IMR-90 (cell line): ENCODE results near the gene NUDT19. TPM values are rescaled to one million over a fixed set of nuclear protein-coding genes. Genes with fewer than 3 reads are reported as not detected.
A peak's percentile ranks its signal among the peaks of the same experiment; 100 is the strongest.

Experiments used
- ATAC-seq: fragments of 200-7000 bp; cut with Tn5 transposase; 2 replicates; pipeline ENCODE4 v1.9.1; 2020; ENCODE audit warnings: low read depth, mild to moderate bottlenecking, moderate library complexity
- BruUV-seq: library from RNA; stranded (reverse); fragments of 400-500 nt; replicated peaks from 2 replicates; lab custom pipeline; 2021; lab: Mats Ljungman, UMichigan
- CTCF ChIA-PET: fragments of 300-600 bp; formaldehyde crosslinking; extraction: SDS; loops from one replicate; lab custom pipeline; 2021; ENCODE audit warnings: antibody characterized with exemption; lab: Yijun Ruan, JAX
- POLR2A ChIA-PET: fragments of 300-600 bp; sonication (Branson Sonifier 250); formaldehyde crosslinking; loops from one replicate; lab custom pipeline; 2022; ENCODE audit warnings: antibody characterized with exemption; ENCODE audit not compliant: unreplicated experiment; lab: Charles Lee
- DNase-seq: peaks from one replicate; pipeline ENCODE4 v3.0.0; 2013
- H2AFZ ChIP-seq: replicated peaks from 2 replicates; pipeline ENCODE3; 2013; ENCODE audit warnings: low read length, mild to moderate bottlenecking; ENCODE audit not compliant: poor library complexity
- H2AK5ac ChIP-seq: 2 replicates; pipeline ENCODE4 v1.6.1; 2013; ENCODE audit warnings: low read depth, low read length, inconsistent platforms
- H2AK9ac ChIP-seq: replicated peaks from 2 replicates; pipeline ENCODE3; 2013; ENCODE audit warnings: mild to moderate bottlenecking, low read depth, low read length, moderate library complexity; ENCODE audit not compliant: poor library complexity
- H2BK120ac ChIP-seq: 2 replicates; pipeline ENCODE4 v1.6.1; 2013; ENCODE audit warnings: low read depth, low read length, inconsistent platforms
- H2BK15ac ChIP-seq: 3 replicates; pipeline ENCODE4 v1.6.1; 2013; ENCODE audit warnings: low read depth, low read length, inconsistent platforms
- H2BK20ac ChIP-seq: 2 replicates; pipeline ENCODE4 v1.6.1; 2013; ENCODE audit warnings: low read depth, mild to moderate bottlenecking, inconsistent platforms, low read length, moderate library complexity
- H2BK5ac ChIP-seq: 2 replicates; pipeline ENCODE4 v1.6.1; 2013; ENCODE audit warnings: mild to moderate bottlenecking, low read depth, low read length, inconsistent platforms; ENCODE audit not compliant: poor library complexity, severe bottlenecking
- H3K14ac ChIP-seq: replicated peaks from 2 replicates; pipeline ENCODE4 v1.6.1; 2013; ENCODE audit warnings: low read depth, low read length, inconsistent platforms
- H3K18ac ChIP-seq: 2 replicates; pipeline ENCODE4 v1.6.1; 2013; ENCODE audit warnings: low read depth, low read length, control low read depth
- H3K23ac ChIP-seq: 2 replicates; pipeline ENCODE4 v1.6.1; 2013; ENCODE audit warnings: low read depth, low read length, inconsistent platforms
- H3K27ac ChIP-seq: 2 replicates; pipeline ENCODE4 v1.5.1; 2013; ENCODE audit warnings: mild to moderate bottlenecking, control low read depth, low read length; ENCODE audit not compliant: insufficient read depth
- H3K27me3 ChIP-seq: 2 replicates; pipeline ENCODE4 v1.6.1; 2013; ENCODE audit warnings: low read length; ENCODE audit not compliant: control insufficient read depth, insufficient read depth
- H3K36me3 ChIP-seq: 2 replicates; pipeline ENCODE4 v1.6.1; 2013; ENCODE audit warnings: low read length, mixed read lengths; ENCODE audit not compliant: control insufficient read depth, insufficient read depth
- H3K4ac ChIP-seq: 2 replicates; pipeline ENCODE4 v1.6.1; 2013; ENCODE audit warnings: low read depth, low read length, inconsistent platforms
- H3K4me1 ChIP-seq: 2 replicates; pipeline ENCODE4 v1.6.1; 2013; ENCODE audit warnings: low read length, mixed read lengths; ENCODE audit not compliant: control insufficient read depth, insufficient read depth
- H3K4me2 ChIP-seq: 2 replicates; pipeline ENCODE4 v1.6.1; 2013; ENCODE audit warnings: low read depth, mild to moderate bottlenecking, control low read depth, low read length, moderate library complexity
- H3K4me3 ChIP-seq: 2 replicates; pipeline ENCODE4 v1.5.1; 2013; ENCODE audit warnings: low read depth, mild to moderate bottlenecking, control low read depth, low read length, moderate library complexity; ENCODE audit not compliant: insufficient read depth
- H3K56ac ChIP-seq: 2 replicates; pipeline ENCODE4 v1.6.1; 2013; ENCODE audit warnings: low read length, inconsistent platforms; ENCODE audit not compliant: insufficient read depth; ENCODE audit errors: extremely low read depth
- H3K79me1 ChIP-seq, 2 experiments: 2 replicates each; pipeline ENCODE4 v1.6.1; 2013; ENCODE audit warnings: low read length in 2 of 2, inconsistent platforms in 1 of 2, low read depth in 1 of 2
- H3K9ac ChIP-seq: 2 replicates; pipeline ENCODE4 v1.6.1; 2013; ENCODE audit warnings: low read depth, low read length, control low read depth
- H3K9me1 ChIP-seq: 2 replicates; pipeline ENCODE4 v1.6.1; 2013; ENCODE audit warnings: low read length, inconsistent platforms; ENCODE audit not compliant: insufficient read depth
- H3K9me3 ChIP-seq: 2 replicates; pipeline ENCODE4 v1.6.1; 2013; ENCODE audit warnings: low read length; ENCODE audit not compliant: control insufficient read depth, insufficient read depth
- H4K20me1 ChIP-seq: 2 replicates; pipeline ENCODE4 v1.6.1; 2013; ENCODE audit warnings: low read length, inconsistent platforms; ENCODE audit not compliant: insufficient read depth
- H4K5ac ChIP-seq: 2 replicates; pipeline ENCODE4 v1.6.1; 2013; ENCODE audit warnings: mild to moderate bottlenecking, low read depth, low read length, control low read depth
- H4K8ac ChIP-seq, 2 experiments: 2 replicates each; pipeline ENCODE4 v1.6.1; 2013; ENCODE audit warnings: low read depth in 2 of 2, low read length in 2 of 2, control low read depth in 1 of 2, inconsistent platforms in 1 of 2
- H4K91ac ChIP-seq: 2 replicates; pipeline ENCODE4 v1.6.1; 2013; ENCODE audit warnings: low read depth, low read length, inconsistent platforms; ENCODE audit not compliant: insufficient read depth
- BHLHE40 ChIP-seq: fragments of 150-350 bp; IDR thresholded peaks from 2 replicates; pipeline ENCODE4 v1.6.1; 2016; ENCODE audit warnings: mild to moderate bottlenecking, low read depth, low read length
- CEBPB ChIP-seq: IDR thresholded peaks from 2 replicates; pipeline ENCODE4 v1.6.1; 2012; ENCODE audit warnings: low read depth, low read length, improper control_type of control experiment
- CHD1 ChIP-seq: IDR thresholded peaks from 2 replicates; pipeline ENCODE4 v1.6.1; 2012; ENCODE audit warnings: low read depth, low read length, improper control_type of control experiment
- FOS ChIP-seq: fragments of 150-350 bp; IDR thresholded peaks from 2 replicates; pipeline ENCODE4 v1.6.1; 2016; ENCODE audit warnings: low read depth, low read length
- MAFK ChIP-seq: IDR thresholded peaks from 2 replicates; pipeline ENCODE4 v1.6.1; 2012; ENCODE audit warnings: low read depth, low read length, improper control_type of control experiment
- MAZ ChIP-seq: IDR thresholded peaks from 2 replicates; pipeline ENCODE4 v1.6.1; 2012; ENCODE audit warnings: low read depth, mild to moderate bottlenecking, low read length, improper control_type of control experiment, moderate library complexity, borderline replicate concordance
- MXI1 ChIP-seq: IDR thresholded peaks from 2 replicates; pipeline ENCODE4 v1.6.1; 2012; ENCODE audit warnings: low read depth, mild to moderate bottlenecking, low read length, moderate library complexity, borderline replicate concordance
- NFE2L2 ChIP-seq: fragments of 150-350 bp; IDR thresholded peaks from 2 replicates; pipeline ENCODE4 v1.6.1; 2016; ENCODE audit warnings: low read depth, mild to moderate bottlenecking, low read length
- POLR2A ChIP-seq: IDR thresholded peaks from 2 replicates; pipeline ENCODE4 v1.6.1; 2012; ENCODE audit warnings: mild to moderate bottlenecking, low read depth, low read length
- RAD21 ChIP-seq: IDR thresholded peaks from 2 replicates; pipeline ENCODE4 v1.6.1; 2012; ENCODE audit warnings: low read length, improper control_type of control experiment
- RCOR1 ChIP-seq: IDR thresholded peaks from 2 replicates; pipeline ENCODE4 v1.6.1; 2012; ENCODE audit warnings: mild to moderate bottlenecking, low read length, improper control_type of control experiment; ENCODE audit not compliant: insufficient replicate concordance
- RFX5 ChIP-seq: IDR thresholded peaks from 2 replicates; pipeline ENCODE4 v1.8.0; 2012; ENCODE audit warnings: low read depth, mild to moderate bottlenecking, low read length, moderate library complexity
- SMC3 ChIP-seq: fragments of 150-350 bp; IDR thresholded peaks from 2 replicates; pipeline ENCODE4 v1.6.1; 2016; ENCODE audit warnings: low read depth, mild to moderate bottlenecking, antibody characterized with exemption, low read length, moderate library complexity
- WGBS, 2 experiments: methylation state at CpG; one replicate each; pipeline versions ENCODE4 v1.1.5 to v1.1.7; 2013; ENCODE audit warnings: missing lambda C conversion rate in 2 of 2; ENCODE audit not compliant: insufficient read length in 1 of 2; ENCODE audit errors: extremely low coverage in 2 of 2; 5-methylcytosine and 5-hydroxymethylcytosine counted together
- dilution Hi-C: fragments of 300-500 bp; cut with HindIII; formaldehyde crosslinking; loops from one replicate; pipeline ENCODE4 v1.14.3; 2018; ENCODE audit warnings: low sequenced_read_pairs; ENCODE audit not compliant: unreplicated experiment
- in situ Hi-C: fragments of 300-500 bp; cut with MboI; formaldehyde crosslinking; loops from 3 replicates; pipeline ENCODE4 v1.14.3; 2019; ENCODE audit warnings: low sequenced_read_pairs, inconsistent platforms, mixed read lengths
- intact Hi-C: fragments of 100-400 bp; cut with micrococcal nuclease; formaldehyde crosslinking; loops from 2 replicates; pipeline ENCODE4 v1.10.0; 2022
- polyA plus RNA-seq, 3 experiments: library from polyadenylated mRNA; depleted of rRNA; stranded (reverse); fragments of >200 nt; gene quantifications; 2 replicates each; pipeline ENCODE4 v1.2.3, GENCODE V29; 2012; ENCODE audit warnings: low replicate concordance in 1 of 3
- total RNA-seq: library from RNA; depleted of rRNA; stranded (reverse); fragments of >200 nt; gene quantifications from 2 replicates; pipeline ENCODE4 v1.2.3, GENCODE V29; 2012
- TF ChIP-seq, protein P1 (sequence below): fragments of 150-350 bp; IDR thresholded peaks from 2 replicates; pipeline ENCODE4 v1.6.1; 2016; ENCODE audit warnings: low read depth, mild to moderate bottlenecking, low read length, moderate library complexity, borderline replicate concordance
- TF ChIP-seq, protein P2 (sequence below): fragments of 150-350 bp; IDR thresholded peaks from 2 replicates; pipeline ENCODE4 v1.6.1; 2017; ENCODE audit warnings: mild to moderate bottlenecking, antibody characterized with exemption, low read length, low read depth
- TF ChIP-seq, protein P3 (sequence below): conservative IDR thresholded peaks from 2 replicates; pipeline ENCODE4 v1.5.1; 2012; ENCODE audit warnings: mild to moderate bottlenecking, low read depth, low read length, improper control_type of control experiment

Gene NUDT19
- total and polyA plus RNA-seq, 2 of the 4 experiments (the other 2 are of a cell fraction): 4.1 to 4.5 TPM

DNA sequence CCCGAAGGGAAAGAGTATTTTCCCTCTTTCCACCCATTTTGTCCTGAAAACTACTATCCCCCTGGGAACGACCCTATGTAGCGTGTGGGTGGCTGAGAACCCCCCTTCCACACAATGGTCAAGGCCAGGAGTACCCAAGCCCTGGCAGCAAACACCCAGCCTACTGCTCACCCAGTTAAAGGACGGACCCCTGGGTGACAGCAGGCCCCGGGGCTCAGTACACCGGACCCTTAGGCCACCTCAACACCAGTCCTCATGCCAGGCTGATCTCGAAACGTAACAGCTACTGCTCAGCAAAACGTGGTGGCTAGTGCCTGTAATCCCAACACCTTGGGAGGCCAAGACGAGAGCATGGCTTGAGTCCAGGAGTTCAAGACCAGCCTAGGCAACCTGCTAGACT lies 18.0 kb upstream of the NUDT19 start:
- no peak for DNase-seq

More for the DNA sequence above, 18.0 kb upstream of the NUDT19 start:
- dilution Hi-C loops: no loop called here
- H2AK9ac ChIP-seq: peak overlapping the region; percentile 33
- POLR2A ChIA-PET: no interaction called here
- H3K36me3 ChIP-seq: no peaks in the 10 kb centered on the region
- in situ Hi-C loops: no loop called here
- H3K9ac ChIP-seq: no peak overlapping the region
- peak overlapping the region; percentile 52; the same call in 1 of the 2 replicates for H3K23ac ChIP-seq
- no peak overlapping the region for H2AK5ac ChIP-seq
- no peak overlapping the region for H3K4ac ChIP-seq
- H2BK20ac ChIP-seq: no peak overlapping the region
- H3K56ac ChIP-seq: no peak overlapping the region
- H3K4me1 ChIP-seq: peaks cover 11% of the 10 kb centered on the region; the same call in 1 of the 2 replicates
- H3K9me3 ChIP-seq: no peaks in the 10 kb centered on the region
- no peak overlapping the region for H2BK120ac ChIP-seq
- no TSS peak for BruUV-seq
- H3K79me1 ChIP-seq: peaks cover 32 to 52% of the 10 kb centered on the region in 2 experiments
- no peak overlapping the region for H2BK15ac ChIP-seq
- H4K5ac ChIP-seq: no peak overlapping the region
- peaks cover 24% of the 10 kb centered on the region for H3K27me3 ChIP-seq
- no peak overlapping the region for H4K91ac ChIP-seq
- no peak overlapping the region for H3K14ac ChIP-seq
- no peak overlapping the region for H2BK5ac ChIP-seq
- H4K8ac ChIP-seq: no peak overlapping the region
- H3K27ac ChIP-seq: no peak overlapping the region
- TF ChIP-seq MAZ: no peak
- no peak for TF ChIP-seq POLR2A
- no peak for TF ChIP-seq RAD21
- TF ChIP-seq, protein P1, sequence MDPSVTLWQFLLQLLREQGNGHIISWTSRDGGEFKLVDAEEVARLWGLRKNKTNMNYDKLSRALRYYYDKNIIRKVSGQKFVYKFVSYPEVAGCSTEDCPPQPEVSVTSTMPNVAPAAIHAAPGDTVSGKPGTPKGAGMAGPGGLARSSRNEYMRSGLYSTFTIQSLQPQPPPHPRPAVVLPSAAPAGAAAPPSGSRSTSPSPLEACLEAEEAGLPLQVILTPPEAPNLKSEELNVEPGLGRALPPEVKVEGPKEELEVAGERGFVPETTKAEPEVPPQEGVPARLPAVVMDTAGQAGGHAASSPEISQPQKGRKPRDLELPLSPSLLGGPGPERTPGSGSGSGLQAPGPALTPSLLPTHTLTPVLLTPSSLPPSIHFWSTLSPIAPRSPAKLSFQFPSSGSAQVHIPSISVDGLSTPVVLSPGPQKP: no peak
- TF ChIP-seq CHD1: no peak
- no peak for TF ChIP-seq FOS
- no peak for TF ChIP-seq RCOR1
- TF ChIP-seq CEBPB: no peak
- TF ChIP-seq, protein P2, sequence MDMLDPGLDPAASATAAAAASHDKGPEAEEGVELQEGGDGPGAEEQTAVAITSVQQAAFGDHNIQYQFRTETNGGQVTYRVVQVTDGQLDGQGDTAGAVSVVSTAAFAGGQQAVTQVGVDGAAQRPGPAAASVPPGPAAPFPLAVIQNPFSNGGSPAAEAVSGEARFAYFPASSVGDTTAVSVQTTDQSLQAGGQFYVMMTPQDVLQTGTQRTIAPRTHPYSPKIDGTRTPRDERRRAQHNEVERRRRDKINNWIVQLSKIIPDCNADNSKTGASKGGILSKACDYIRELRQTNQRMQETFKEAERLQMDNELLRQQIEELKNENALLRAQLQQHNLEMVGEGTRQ: no peak
- TF ChIP-seq MAFK: no peak
- no peak for TF ChIP-seq NFE2L2
- no peak for TF ChIP-seq SMC3
- TF ChIP-seq MXI1: no peak
- TF ChIP-seq RFX5: no peak
- no peak for TF ChIP-seq BHLHE40
- TF ChIP-seq, protein P3, sequence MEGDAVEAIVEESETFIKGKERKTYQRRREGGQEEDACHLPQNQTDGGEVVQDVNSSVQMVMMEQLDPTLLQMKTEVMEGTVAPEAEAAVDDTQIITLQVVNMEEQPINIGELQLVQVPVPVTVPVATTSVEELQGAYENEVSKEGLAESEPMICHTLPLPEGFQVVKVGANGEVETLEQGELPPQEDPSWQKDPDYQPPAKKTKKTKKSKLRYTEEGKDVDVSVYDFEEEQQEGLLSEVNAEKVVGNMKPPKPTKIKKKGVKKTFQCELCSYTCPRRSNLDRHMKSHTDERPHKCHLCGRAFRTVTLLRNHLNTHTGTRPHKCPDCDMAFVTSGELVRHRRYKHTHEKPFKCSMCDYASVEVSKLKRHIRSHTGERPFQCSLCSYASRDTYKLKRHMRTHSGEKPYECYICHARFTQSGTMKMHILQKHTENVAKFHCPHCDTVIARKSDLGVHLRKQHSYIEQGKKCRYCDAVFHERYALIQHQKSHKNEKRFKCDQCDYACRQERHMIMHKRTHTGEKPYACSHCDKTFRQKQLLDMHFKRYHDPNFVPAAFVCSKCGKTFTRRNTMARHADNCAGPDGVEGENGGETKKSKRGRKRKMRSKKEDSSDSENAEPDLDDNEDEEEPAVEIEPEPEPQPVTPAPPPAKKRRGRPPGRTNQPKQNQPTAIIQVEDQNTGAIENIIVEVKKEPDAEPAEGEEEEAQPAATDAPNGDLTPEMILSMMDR: no peak
- H2AFZ ChIP-seq: no peak overlapping the region
- H4K20me1 ChIP-seq: peaks cover 47% of the 10 kb centered on the region
- H3K9me1 ChIP-seq: peaks cover 14% of the 10 kb centered on the region
- WGBS, 2 experiments: 97% methylated on average over 6 of the region's 10 CpGs; no CpG with 5 or more reads in 1 of the 2 experiments
- intact Hi-C loops: loop anchor here (5.0 kb wide), 1 partner anchor 244 kb away; no protein-coding TSS in a partner anchor
- ATAC-seq: no peak
- H3K18ac ChIP-seq: no peak overlapping the region
- H3K4me2 ChIP-seq: peak overlapping the region; percentile 12; the same call in 1 of the 2 replicates
- H3K4me3 ChIP-seq: no peak overlapping the region
- CTCF ChIA-PET: interaction anchor here (0.6 kb wide), 2 partner anchors 32 to 53 kb away, joined by 4 to 6 read pairs; no protein-coding TSS in a partner anchor
